Lower leg skin (tissue), 3 donors: ENCODE data around the gene RAB29.

Experiments
- CTCF ChIP-seq, 3 donors: fragments of 450-650 bp; IDR thresholded peaks; one replicate each; pipeline ENCODE4 v1.5.1; 2016; ENCODE audit warnings: antibody characterized with exemption in 3 of 3, mild to moderate bottlenecking in 3 of 3, moderate library complexity in 2 of 3
- POLR2A ChIP-seq, 2 donors: fragments of 450-650 bp; IDR thresholded peaks; one replicate each; pipeline ENCODE4 v1.6.1; 2016 to 2017; ENCODE audit warnings: antibody characterized with exemption in 2 of 2, mild to moderate bottlenecking in 1 of 2, moderate library complexity in 1 of 2

- TF ChIP-seq CTCF (IDR thresholded peaks at IDR 0.05), result no peak
- TF ChIP-seq POLR2A (IDR thresholded peaks at IDR 0.05), result no peak
Observed at GRCh38 chr1:205817364-205817763, 42.1 kb upstream of the RAB29 start.
